HG03354 (cell line): ENCODE data around the gene APOA1.

Experiments used
- ATAC-seq: cut with Tn5 transposase; IDR thresholded peaks from one replicate; pipeline ENCODE4 v1.9.1; 2021; ENCODE audit warnings: mild to moderate bottlenecking; ENCODE audit not compliant: unreplicated experiment, poor library complexity, severe bottlenecking

Gene APOA1

GRCh38 chr11:116792869-116793771 lies 44.3 kb downstream of the APOA1 start:
- ATAC-seq, result no peak

GRCh38 chr11:116792144-116792868 lies 45.1 kb downstream of the APOA1 start:
- no peak for ATAC-seq

- ATAC-seq, result no peak
Observed at GRCh38 chr11:116791813-116792143, 45.6 kb downstream of the APOA1 start, which contains the start of gene APOA5. Gene APOA5, minus strand, starts transcription at chr11:116791879. Its CDS starts 19 bp downstream, at chr11:116791860.

DNA sequence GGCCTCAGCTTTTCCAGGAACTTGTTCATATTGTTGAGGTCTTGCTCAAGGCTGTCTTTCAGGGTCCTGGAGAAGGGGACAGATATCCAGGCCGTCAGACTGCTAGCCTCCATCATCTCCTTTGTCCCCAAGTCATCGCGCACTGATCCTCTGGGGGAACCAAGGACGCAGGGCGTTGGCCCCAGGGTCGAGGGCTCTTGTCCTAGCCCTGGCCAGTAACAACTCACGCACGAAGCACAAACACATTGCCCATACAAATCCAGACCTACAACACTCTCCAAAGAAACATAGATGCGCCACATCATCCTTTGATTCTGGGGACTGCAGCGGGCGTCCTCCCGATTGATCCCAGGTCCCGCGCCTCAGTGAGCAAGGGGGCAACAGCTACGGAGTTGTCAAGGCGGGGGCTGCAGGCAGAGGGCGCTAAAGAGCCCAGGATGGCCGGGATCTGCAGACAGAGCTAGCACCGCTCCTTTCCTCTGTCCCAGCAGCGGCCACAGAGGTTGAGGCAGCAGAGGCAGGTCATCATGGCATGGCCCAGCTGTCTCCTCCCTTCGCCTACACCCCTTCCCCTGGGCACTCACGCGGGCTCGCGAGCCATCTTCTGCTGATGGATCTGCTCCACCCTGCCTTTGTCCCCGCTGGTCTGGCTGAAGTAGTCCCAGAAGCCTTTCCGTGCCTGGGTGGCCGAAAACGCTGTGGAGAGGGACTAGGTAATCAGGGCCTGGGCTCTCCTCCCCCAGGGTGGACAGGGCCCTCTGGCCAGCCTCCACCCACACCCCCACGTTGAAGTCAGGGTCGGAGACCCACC lies 46.2 kb downstream of the APOA1 start:
- no peak for ATAC-seq

GRCh38 chr11:116790167-116791001 lies 47.0 kb downstream of the APOA1 start:
- ATAC-seq, result no peak

- ATAC-seq, result no peak
Observed at GRCh38 chr11:116788975-116789374, 48.4 kb downstream of the APOA1 start.

- ATAC-seq, result no peak
Observed at GRCh38 chr11:116788534-116788933, 48.9 kb downstream of the APOA1 start.

DNA sequence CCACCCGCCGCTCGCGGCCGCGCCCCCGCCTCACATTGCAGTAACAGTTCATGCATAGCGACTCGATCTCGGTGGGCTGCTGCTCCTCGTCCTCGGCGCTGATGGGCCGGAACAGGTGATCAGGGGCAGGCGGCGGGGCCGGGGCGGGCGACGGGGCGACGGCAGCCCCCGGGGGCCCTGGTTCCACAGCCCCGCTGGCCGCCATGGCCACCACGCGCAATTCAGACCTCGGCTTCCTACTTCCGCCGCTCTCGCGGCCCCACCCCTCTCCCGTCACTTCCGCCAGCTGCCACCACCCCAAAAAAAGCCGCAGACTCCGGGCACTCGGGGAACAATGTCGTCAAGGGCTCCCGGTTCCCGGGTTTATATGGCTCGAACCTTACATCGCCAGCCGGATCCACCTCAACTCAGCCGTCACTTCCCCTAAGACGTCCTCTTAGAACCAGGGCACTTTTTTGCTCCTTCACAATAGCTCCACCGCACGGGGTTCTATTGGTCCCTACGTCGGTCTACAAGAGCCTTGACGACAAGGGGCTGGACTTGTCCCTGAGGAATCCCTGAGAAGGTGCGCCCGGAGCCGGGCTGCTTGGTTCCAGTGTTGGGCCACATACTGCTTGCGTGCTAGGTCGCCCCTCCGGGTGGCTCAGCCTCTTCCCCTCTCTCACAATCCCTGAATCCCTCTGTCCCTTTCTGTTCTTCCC lies 49.5 kb downstream of the APOA1 start, which contains the start of gene ZPR1:
Gene ZPR1 (minus strand): TSS at position 238 of the 701 bp plus-strand sequence. CDS start 33 bp downstream, at position 205.
- ATAC-seq, result peak; percentile 92

DNA sequence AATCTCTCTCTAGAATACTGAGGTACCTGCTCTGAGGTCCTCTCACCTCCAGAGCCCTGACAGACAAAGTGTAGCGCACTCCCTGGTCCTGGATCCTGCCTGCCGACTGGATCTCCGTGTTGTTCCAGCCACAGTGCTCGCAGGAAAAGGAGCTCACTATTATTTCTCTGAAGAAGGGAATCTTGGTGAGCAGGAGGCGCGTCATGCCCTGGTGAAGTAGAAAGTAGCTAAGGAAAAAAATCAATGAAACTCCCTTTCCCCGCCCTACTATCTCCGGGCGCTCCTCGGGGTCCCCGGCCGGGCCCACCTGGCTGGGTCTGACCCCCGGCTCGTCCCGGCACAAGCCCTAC lies 50.0 kb downstream of the APOA1 start:
- ATAC-seq, result no peak

GRCh38 chr11:116786966-116787365 lies 50.5 kb downstream of the APOA1 start:
- no peak for ATAC-seq

- no peak for ATAC-seq
Observed at GRCh38 chr11:116786326-116786725, 51.1 kb downstream of the APOA1 start.
